GM21447 (cell line): ENCODE results near the gene SNRPE.
A peak's percentile ranks its signal among the peaks of the same experiment; 100 is the strongest.
"Not testable (repeated sequence)": the region's sequence is repeated elsewhere in the genome, so short reads cannot be mapped to it uniquely, and the experiment has no call there.

ENCODE experiments used
- ATAC-seq: cut with Tn5 transposase; IDR thresholded peaks from one replicate; pipeline ENCODE4 v1.9.1; 2021; ENCODE audit not compliant: unreplicated experiment

Gene SNRPE

GRCh38 chr1:203861379-203862184 lies at the start of gene SNRPE:
Gene SNRPE, plus strand, starts transcription at chr1:203861599. Its CDS starts 61 bp downstream, at chr1:203861660.
- ATAC-seq: peak; percentile 95

DNA sequence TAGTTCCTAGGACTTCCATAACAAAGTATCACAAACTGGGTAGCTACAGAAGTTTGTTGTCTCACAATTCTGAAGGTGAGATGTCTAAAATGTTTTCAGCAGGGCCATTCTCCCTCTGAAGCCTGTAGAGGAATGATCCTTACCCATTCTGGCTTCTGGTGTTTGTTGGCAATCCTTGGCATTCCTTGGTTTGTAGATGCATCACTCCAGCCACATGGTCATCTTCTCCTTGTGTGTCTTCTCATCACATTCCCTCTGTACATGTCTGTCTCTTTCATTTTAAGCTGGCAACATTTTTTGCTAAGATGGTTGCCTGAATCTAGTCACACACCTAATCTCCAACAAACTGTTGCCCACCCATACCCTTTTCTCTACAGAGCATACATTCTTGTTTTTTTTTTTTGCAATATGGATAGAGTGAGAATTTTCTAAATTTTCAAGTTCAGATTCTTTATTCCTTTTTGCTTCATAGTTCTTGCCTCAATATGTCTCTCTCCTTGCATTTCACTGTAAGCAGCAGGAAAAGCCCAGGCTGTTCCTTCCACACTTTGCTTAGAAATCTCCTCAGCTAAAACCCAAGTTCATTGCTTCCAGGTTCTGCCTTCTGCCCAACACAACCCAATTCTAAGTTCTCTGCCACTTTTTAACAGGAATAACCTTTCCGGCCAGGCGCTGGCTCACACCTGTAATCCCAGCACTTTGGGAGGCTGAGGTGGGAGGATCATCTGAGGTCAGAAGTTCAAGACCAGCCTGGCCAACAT lies 47.6 kb upstream of the SNRPE start:
- no peak for ATAC-seq

- no peak for ATAC-seq
Observed at GRCh38 chr1:203818399-203818798, 43.0 kb upstream of the SNRPE start.

GRCh38 chr1:203823306-203823705 lies 38.1 kb upstream of the SNRPE start:
- no peak for ATAC-seq

DNA sequence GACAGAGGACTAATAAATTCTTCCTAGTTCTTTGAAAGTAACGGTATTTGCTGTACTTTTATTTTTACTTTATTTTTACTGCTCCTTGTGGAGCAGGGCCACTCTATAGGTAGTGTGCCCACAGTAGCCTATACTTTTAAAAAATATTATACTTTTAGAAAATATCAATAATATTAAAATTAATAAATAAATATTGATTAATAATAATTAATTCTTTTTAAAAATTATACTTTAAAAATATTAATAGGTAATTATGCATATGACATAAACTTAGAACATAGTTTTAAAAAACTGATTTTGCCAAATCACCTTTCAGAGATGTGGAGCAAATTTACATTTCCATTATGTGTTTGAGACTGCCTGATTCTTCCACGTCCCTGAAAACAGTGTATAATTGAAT lies 35.2 kb upstream of the SNRPE start:
- no peak for ATAC-seq

DNA sequence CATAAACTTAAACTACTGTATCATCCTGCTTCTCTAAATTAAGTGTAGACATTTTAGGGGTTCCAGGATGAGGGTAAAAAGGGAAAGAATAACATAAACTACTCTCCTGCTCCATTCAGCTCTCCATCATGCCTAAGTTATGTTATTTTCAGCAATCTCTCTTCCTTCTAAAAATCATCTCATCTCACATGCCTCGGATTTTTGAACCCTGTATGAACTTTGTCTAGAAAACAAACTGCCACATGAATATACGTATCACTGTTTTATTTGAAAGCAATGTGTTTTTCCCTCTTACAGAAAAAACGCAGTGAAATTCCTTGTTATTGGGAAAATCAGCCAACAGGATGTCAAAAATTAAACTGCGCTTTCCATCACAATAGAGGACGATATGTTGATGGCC lies 33.4 kb upstream of the SNRPE start:
- no peak for ATAC-seq

DNA sequence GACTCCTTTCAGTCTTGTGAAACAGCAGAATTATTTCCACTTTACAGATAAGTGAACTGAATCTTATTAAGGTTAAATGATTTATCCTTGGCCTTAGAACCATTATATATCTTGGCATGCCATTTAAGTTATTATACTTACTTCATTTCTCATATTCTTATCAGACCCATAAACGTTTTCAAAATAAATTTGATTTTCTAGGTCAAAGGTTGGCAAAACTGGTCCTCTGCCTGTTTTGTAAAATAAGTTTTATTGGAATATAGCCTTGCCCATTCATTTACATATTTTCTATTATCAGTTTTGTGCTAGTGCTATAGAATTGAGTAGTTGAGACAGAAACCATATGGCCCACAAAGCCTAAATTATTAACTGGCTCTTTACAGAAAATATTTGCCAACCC lies 32.9 kb upstream of the SNRPE start:
- ATAC-seq: no peak

DNA sequence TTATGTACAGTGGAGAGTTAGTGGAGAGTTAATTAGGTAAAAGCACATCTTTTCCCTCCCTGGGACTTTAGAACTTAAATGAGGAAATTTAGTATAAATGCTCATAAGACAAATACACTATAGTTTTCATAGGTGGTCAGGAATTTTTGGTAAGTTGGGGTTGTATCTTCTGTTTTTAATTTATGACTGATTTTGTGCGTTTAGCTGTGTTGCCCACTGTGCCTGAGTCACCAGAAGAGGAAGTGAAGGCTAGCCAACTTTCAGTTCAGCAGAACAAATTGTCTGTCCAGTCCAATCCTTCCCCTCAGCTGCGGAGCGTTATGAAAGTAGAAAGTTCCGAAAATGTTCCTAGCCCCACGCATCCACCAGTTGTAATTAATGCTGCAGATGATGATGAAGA lies 32.2 kb upstream of the SNRPE start:
- ATAC-seq: not testable (repeated sequence)

DNA sequence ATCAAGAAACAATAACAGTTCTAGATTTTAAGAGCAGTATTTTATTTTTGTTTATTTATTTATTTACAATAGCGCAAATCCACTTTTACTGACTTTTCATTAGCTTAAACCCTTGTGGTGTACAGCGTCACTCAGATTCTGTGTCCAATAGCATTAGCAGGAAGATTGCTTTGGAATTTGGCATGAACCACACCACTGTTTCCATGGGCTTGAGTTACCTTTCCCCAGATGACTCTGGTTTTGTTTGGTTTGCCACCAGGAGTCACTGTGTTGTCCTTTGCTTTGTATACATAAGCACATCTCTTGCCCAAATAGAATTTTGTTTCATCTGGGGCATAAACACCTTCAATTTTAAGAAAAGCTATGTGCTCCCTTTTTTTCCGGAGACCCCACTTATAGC lies 25.9 kb upstream of the SNRPE start:
- ATAC-seq: no peak

DNA sequence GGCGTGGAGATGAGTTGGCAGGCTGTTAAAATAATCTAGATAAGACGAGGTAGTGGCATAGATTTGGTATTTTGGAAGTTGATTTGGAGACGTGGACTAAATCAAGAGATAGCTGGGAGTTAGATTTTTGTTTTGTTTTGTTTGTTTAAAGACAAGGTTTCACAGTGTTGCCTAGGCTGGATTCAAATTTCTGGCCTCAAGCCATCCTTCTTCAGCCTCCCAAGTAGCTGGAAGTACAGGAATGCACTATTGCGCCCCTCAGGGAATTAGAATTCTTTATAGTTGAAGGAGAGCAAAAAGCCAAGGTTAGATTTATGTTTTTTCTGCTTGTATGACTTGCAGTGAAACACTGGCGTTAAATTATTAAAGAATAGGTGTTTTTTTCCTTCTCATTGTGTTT lies 22.3 kb upstream of the SNRPE start:
- ATAC-seq: no peak

DNA sequence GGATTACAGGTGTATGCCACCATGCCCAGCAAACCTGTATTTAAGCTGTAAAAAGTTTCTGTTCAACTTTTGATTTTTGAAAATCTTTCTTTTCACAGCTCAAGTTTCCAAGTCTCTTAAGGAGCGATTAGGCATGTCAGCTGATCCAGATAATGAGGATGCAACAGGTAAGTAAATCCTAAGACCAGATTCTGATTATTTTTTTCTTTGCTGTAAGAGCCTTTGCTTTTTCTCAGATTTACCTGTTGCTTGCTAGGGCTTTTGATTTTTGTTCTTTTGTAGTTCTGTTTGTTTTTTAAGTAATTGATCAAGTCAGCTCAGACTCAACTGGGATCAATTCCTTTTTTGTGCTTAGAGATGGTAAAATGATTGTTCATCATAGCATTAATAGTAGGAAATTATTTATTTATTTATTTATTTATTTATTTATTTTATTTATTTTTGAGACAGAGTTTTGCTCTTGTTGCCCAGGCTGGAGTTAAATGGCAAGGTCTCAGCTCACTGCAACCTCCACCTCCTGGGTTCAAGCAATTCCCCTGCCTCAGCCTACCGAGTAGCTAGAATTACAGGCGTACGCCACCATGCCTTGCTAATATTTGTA lies 21.1 kb upstream of the SNRPE start:
- no peak for ATAC-seq

DNA sequence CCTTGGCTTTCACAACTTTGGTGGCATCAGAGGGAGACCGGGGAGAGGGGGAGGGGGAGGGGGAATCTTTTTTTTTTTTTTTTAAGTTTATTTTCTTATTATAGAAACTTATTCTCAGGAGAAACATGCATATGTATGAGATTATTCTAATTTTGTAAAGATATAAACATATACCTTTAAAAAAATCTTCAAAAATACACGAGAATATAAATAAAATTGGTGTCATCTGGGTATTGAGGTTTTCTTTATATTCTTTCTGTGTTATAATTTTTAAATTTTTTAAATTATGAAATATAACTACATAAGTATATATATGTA lies 18.9 kb upstream of the SNRPE start:
- ATAC-seq: no peak

GRCh38 chr1:203843435-203843834 lies 18.0 kb upstream of the SNRPE start:
- ATAC-seq: no peak

DNA sequence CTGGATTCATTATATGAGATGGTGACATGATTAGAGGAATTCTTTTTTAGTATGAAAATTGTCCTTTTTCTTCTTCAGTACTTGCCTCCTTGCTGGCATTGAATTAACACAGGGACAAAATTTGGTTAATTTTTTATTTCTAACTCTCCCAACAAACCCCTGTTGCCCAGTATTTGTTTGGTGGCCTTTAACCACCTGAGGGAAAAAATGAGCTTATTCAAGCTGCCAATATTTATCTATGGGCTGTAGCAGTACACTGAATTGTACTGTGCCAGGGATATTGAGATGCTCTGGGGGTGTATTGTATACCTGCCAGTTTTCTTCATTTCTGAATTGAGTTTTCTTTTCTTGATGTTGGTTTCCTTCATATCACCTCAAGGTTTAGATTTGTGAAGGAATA lies 8.3 kb upstream of the SNRPE start:
- not testable (repeated sequence) for ATAC-seq

DNA sequence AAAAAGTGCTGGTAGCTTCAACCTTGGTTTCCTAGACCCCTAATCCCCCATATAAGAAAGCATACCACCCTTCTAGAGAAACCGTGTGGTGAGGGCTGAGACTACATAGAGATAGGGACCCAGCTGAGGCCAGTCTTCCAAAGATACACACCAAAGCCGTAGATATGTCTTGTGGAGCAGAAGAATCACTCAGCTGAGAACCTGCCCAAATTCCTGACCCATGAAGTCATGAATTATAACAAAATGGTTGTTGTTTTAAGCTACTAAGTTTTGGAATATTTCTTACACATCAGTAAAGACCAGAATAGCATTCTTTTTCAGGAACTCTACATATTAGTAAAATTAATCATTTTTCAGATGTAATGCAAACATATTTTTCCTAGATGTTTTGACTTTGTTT lies 3.3 kb upstream of the SNRPE start:
- no peak for ATAC-seq

GRCh38 chr1:203858975-203859374 lies 2.4 kb upstream of the SNRPE start:
- ATAC-seq: no peak

- ATAC-seq: no peak
Observed at GRCh38 chr1:203860396-203861025, 888 bp upstream of the SNRPE start.

- ATAC-seq: no peak
Observed at GRCh38 chr1:203867802-203868201, 6.4 kb downstream of the SNRPE start.

DNA sequence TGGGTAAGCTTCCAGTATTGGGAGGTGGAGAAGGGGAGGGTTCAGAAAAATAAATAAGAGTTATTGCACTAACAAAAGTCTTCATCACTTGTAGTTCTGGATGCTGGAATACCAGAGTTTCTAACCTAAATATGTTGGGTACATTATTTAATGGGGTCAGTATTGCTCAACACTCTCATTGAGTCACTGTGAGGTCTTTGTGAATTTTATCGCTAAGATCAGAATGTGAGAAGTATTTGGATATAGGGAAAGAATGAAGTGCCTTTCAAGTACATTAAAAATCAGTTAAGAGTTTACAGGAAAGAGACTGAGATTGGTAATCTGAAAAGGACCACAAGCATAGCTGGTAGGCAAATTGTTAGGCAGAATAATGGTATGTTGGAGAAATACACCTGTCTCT lies 8.8 kb downstream of the SNRPE start:
- ATAC-seq: no peak

GRCh38 chr1:203871114-203871880 lies 9.9 kb downstream of the SNRPE start:
- no peak for ATAC-seq

DNA sequence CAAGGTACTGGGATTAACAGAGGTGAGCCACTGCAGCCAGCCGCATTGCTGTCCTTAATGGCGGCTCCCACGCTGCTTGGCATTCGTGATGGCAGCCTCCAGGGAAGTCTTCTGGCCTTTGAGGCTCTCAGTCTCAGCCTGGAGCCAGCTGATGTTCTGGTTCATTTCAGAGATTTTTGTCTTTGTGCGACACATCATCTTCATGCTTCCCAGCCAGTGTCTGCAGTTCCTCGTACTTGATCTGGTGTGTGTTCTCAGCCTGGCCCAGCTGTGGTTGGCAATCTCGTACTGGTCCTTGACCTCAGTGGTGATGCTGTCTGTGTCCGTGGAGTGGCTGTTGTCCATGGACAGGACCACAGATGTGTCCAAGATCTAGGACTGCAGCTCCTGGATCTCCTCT lies 11.7 kb downstream of the SNRPE start:
- no peak for ATAC-seq
